ENCODE measurements around the gene S100A12. TPM values are rescaled to one million over a fixed set of nuclear protein-coding genes. Genes with fewer than 3 reads are reported as not detected.
A peak's percentile ranks its signal among the peaks of the same experiment; 100 is the strongest.
"Not testable (repeated sequence)": the region's sequence is repeated elsewhere in the genome, so short reads cannot be mapped to it uniquely, and the experiment has no call there.

The S100A12 gene
- total RNA-seq, 1 donor from 2014 or later: not detected

- DNase-seq (ENCODE audit: low read depth, low spot score): no peak
- no peak for TF ChIP-seq CTCF (conservative IDR thresholded peaks at IDR 0.05)
- Mint-ChIP-seq H3K4me1 (no peaks in the 10 kb centered on the region), H3K36me3 (ENCODE audit: low read depth) (no peaks in the 10 kb centered on the region), H3K4me3 (no peak within 1 kb of the TSS), H3K9me3 (no peaks in the 10 kb centered on the region), H3K27me3 (ENCODE audit: low read depth) (peaks cover 31% of the 10 kb centered on the region), H3K27ac (ENCODE audit: unreplicated experiment) (no peak within 1 kb of the TSS)
Measured at GRCh38 chr1:153415850-153416570, 40.6 kb upstream of the S100A12 start, which contains the start of gene S100A7A. Gene S100A7A (plus strand): TSS chr1:153416520. CDS start chr1:153418083, 1,563 bp downstream.

- H3K27ac Mint-ChIP-seq (ENCODE audit: unreplicated experiment); H3K4me1 Mint-ChIP-seq; H3K4me3 Mint-ChIP-seq; DNase-seq (ENCODE audit: low read depth, low spot score); H3K9me3 Mint-ChIP-seq; H3K36me3 Mint-ChIP-seq (ENCODE audit: low read depth): not testable (repeated sequence)
- H3K27me3 Mint-ChIP-seq (ENCODE audit: low read depth): peaks cover 32% of the 10 kb centered on the region
Measured at GRCh38 chr1:153413961-153414360, 38.5 kb upstream of the S100A12 start.

GRCh38 chr1:153407274-153407673 is 31.9 kb upstream of the S100A12 start:
- H3K4me1 Mint-ChIP-seq; H3K4me3 Mint-ChIP-seq; H3K27ac Mint-ChIP-seq (ENCODE audit: unreplicated experiment); H3K9me3 Mint-ChIP-seq; DNase-seq (ENCODE audit: low read depth, low spot score); H3K36me3 Mint-ChIP-seq (ENCODE audit: low read depth): not testable (repeated sequence)
- H3K27me3 Mint-ChIP-seq (ENCODE audit: low read depth): peaks cover 50% of the 10 kb centered on the region

- not testable (repeated sequence) for H3K4me1 Mint-ChIP-seq; H3K27ac Mint-ChIP-seq (ENCODE audit: unreplicated experiment); H3K4me3 Mint-ChIP-seq; DNase-seq (ENCODE audit: low read depth, low spot score); H3K9me3 Mint-ChIP-seq; H3K36me3 Mint-ChIP-seq (ENCODE audit: low read depth)
- peaks cover 55% of the 10 kb centered on the region for H3K27me3 Mint-ChIP-seq (ENCODE audit: low read depth)
Measured at GRCh38 chr1:153405825-153406599, 30.6 kb upstream of the S100A12 start.

GRCh38 chr1:153404768-153405167 is 29.3 kb upstream of the S100A12 start:
- peak; percentile 59 for TF ChIP-seq CTCF (conservative IDR thresholded peaks at IDR 0.05)
- H3K27me3 Mint-ChIP-seq (ENCODE audit: low read depth): peaks cover 52% of the 10 kb centered on the region
- no peaks in the 10 kb centered on the region for H3K4me1 Mint-ChIP-seq
- peak; percentile 7 for DNase-seq (ENCODE audit: low read depth, low spot score)
- H3K36me3 Mint-ChIP-seq (ENCODE audit: low read depth): no peaks in the 10 kb centered on the region
- H3K9me3 Mint-ChIP-seq: peaks cover 3% of the 10 kb centered on the region
- H3K4me3 Mint-ChIP-seq: no peak overlapping the region
- no peak overlapping the region for H3K27ac Mint-ChIP-seq (ENCODE audit: unreplicated experiment)

- peaks cover 50% of the 10 kb centered on the region for H3K27me3 Mint-ChIP-seq (ENCODE audit: low read depth)
- no peak for DNase-seq (ENCODE audit: low read depth, low spot score)
- H3K4me1 Mint-ChIP-seq: no peaks in the 10 kb centered on the region
- TF ChIP-seq CTCF (conservative IDR thresholded peaks at IDR 0.05): no peak
- H3K36me3 Mint-ChIP-seq (ENCODE audit: low read depth): no peaks in the 10 kb centered on the region
- H3K4me3 Mint-ChIP-seq: no peak overlapping the region
- H3K9me3 Mint-ChIP-seq: peaks cover 3% of the 10 kb centered on the region
- no peak overlapping the region for H3K27ac Mint-ChIP-seq (ENCODE audit: unreplicated experiment)
Measured at GRCh38 chr1:153404086-153404635, 28.7 kb upstream of the S100A12 start.

All from neural crest cell (in vitro differentiated cells).